Measurements from ENCODE around the gene ENPP7.

The ENPP7 gene

DNA sequence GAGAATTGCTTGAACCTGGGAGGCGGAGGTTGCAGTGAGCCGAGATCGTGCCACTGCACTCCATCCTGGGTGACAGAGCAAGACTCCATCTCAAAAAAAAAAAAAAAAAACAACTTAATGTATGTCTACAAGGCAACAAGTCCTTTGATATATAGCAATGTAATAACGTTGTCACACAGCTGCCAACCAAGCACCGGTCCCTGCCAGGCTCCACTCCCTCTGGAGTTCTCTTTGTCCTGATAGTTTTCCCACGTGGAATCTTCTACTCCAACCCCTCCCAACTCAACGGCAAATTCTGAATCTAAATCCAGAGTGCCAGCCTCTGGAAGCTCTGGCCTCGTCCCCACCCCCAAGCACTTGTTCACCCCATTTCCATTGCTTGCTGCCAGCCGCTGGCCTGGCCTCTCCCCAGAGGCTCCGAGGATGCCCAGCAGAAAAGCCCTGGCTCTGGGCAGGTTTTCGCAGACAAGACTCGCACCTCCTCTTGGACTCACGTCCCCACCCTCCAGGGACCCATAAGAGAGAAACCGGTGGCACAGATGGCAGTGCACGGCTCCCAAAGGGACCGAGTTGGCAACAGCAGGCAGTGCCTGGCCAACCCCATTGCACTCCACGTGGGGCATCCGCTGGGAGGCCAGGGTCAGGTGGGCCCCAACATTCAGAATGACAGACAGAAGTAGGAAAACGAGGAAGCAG is 31.3 kb downstream of the ENPP7 start:
- Histone ChIP-seq H3K9me3 (ENCODE audit: insufficient read depth, low read length) (no peaks in the 10 kb centered on the region), H4K20me1 (ENCODE audit: insufficient read depth, low read length) (no peaks in the 10 kb centered on the region), H3K4me2 (ENCODE audit: low read length) (peak overlapping the region; percentile 51), H3K27me3 (ENCODE audit: low read depth, low read length) (peaks cover 4% of the 10 kb centered on the region; the same call in 1 of the 2 replicates), H2AFZ (ENCODE audit: low read depth, low read length) (peak overlapping the region; percentile 22; the same call in 1 of the 2 replicates), H3K4me1 (ENCODE audit: low read length) (peaks cover 12% of the 10 kb centered on the region), H3K9ac (ENCODE audit: low read length) (no peak overlapping the region), H3K79me2 (ENCODE audit: low read length) (no peaks in the 10 kb centered on the region), H3K36me3 (replicated peaks; ENCODE audit: low read depth, low read length) (no peaks in the 10 kb centered on the region), H3K27ac (ENCODE audit: low read length) (no peak overlapping the region), H3K4me3 (ENCODE audit: low read length) (0 out of 2 replicates have a peak overlapping the region, but pooled peaks have one; percentile 4)
- TF ChIP-seq, protein P1, sequence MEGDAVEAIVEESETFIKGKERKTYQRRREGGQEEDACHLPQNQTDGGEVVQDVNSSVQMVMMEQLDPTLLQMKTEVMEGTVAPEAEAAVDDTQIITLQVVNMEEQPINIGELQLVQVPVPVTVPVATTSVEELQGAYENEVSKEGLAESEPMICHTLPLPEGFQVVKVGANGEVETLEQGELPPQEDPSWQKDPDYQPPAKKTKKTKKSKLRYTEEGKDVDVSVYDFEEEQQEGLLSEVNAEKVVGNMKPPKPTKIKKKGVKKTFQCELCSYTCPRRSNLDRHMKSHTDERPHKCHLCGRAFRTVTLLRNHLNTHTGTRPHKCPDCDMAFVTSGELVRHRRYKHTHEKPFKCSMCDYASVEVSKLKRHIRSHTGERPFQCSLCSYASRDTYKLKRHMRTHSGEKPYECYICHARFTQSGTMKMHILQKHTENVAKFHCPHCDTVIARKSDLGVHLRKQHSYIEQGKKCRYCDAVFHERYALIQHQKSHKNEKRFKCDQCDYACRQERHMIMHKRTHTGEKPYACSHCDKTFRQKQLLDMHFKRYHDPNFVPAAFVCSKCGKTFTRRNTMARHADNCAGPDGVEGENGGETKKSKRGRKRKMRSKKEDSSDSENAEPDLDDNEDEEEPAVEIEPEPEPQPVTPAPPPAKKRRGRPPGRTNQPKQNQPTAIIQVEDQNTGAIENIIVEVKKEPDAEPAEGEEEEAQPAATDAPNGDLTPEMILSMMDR (IDR thresholded peaks at IDR 0.05; ENCODE audit: low read depth, low read length): no peak
- no peak for TF ChIP-seq EZH2phosphoT487 (IDR thresholded peaks at IDR 0.05; ENCODE audit: low read depth)

DNA sequence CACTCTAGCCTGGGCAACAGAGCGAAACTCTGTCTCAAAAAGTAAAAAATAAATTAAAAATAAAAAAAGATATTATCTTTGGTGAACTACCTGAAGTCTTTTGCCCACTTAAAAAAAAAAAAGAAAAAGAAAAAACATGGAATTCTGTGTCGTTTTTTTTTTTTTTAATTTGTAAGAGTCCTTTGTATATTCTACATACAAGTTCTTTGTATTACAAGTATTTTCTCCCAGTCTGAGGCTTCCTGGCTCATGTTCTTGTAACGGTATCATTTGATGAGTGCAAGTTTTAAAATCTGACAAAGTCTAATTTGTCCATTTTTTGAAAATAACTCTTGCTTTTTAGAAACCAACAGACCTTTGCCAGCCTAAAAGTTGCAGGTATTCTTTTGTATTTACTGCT is 35.0 kb downstream of the ENPP7 start:
- H3K79me2 ChIP-seq (ENCODE audit: low read length): no peaks in the 10 kb centered on the region
- no peak for TF ChIP-seq EZH2phosphoT487 (IDR thresholded peaks at IDR 0.05; ENCODE audit: low read depth)
- TF ChIP-seq, protein P1 (IDR thresholded peaks at IDR 0.05; ENCODE audit: low read depth, low read length): no peak
- no peak overlapping the region for H2AFZ ChIP-seq (ENCODE audit: low read depth, low read length)
- H3K9me3 ChIP-seq (ENCODE audit: insufficient read depth, low read length): no peaks in the 10 kb centered on the region
- no peaks in the 10 kb centered on the region for H3K36me3 ChIP-seq (replicated peaks; ENCODE audit: low read depth, low read length)
- H3K4me1 ChIP-seq (ENCODE audit: low read length): peaks cover 12% of the 10 kb centered on the region
- H3K4me2 ChIP-seq (ENCODE audit: low read length): no peak overlapping the region
- no peak overlapping the region for H3K27ac ChIP-seq (ENCODE audit: low read length)
- peaks cover 4% of the 10 kb centered on the region; the same call in 1 of the 2 replicates for H3K27me3 ChIP-seq (ENCODE audit: low read depth, low read length)
- H3K4me3 ChIP-seq (ENCODE audit: low read length): no peak overlapping the region
- H4K20me1 ChIP-seq (ENCODE audit: insufficient read depth, low read length): no peaks in the 10 kb centered on the region
- H3K9ac ChIP-seq (ENCODE audit: low read length): no peak overlapping the region

DNA sequence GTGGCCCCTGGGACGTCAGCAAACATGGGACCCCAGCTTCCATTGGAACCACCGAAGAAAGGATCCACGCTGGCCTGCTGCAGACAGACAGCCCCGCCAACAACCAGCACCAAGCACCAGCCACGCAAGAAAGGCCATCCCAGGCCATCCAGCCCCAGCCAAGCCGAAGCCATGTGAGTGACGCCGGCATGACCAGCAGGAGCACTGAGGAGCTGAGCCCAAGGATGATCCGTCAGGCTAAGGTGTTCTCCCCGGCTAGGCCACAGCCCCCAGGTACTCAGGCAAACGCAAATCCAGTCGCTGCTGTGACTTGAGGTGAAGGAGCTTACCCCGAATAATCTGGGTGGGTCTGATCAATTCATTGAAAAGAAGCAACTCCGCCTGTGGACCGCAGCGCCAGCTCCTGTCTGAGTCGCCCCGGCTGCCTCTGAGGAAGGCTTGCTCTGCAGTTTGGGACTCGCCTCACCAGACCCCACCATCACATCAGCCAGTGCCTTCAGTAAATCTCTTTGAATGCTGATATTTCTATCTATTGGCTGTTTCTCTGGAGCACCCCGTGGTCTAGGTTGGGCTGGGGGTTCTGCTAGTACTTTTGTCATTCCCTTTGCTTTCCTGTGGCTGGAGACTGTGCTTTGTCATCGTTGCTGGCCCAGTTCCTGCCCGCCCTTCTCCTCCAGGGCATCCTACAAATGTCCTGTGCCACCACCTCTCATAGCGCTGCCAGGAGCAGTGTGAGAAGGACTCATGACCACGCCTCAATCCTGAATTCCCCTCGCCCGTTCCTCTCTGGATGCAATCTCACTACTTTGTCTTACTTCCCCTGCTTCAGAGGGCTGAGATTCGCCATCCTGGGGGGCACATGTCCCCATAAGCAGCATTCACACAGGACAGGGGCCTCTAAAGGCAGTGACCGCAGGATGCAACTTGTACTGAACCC is 39.1 kb downstream of the ENPP7 start:
- Histone ChIP-seq H3K9me3 (ENCODE audit: insufficient read depth, low read length) (no peaks in the 10 kb centered on the region), H3K4me3 (ENCODE audit: low read length) (no peak overlapping the region), H3K4me2 (ENCODE audit: low read length) (no peak overlapping the region)

More for the DNA sequence above, 39.1 kb downstream of the ENPP7 start:
- Histone ChIP-seq H3K27ac (ENCODE audit: low read length) (no peak overlapping the region), H3K36me3 (replicated peaks; ENCODE audit: low read depth, low read length) (no peaks in the 10 kb centered on the region), H2AFZ (ENCODE audit: low read depth, low read length) (no peak overlapping the region), H3K27me3 (ENCODE audit: low read depth, low read length) (peaks cover 14% of the 10 kb centered on the region), H3K9ac (ENCODE audit: low read length) (no peak overlapping the region), H4K20me1 (ENCODE audit: insufficient read depth, low read length) (no peaks in the 10 kb centered on the region), H3K4me1 (ENCODE audit: low read length) (no peaks in the 10 kb centered on the region), H3K79me2 (ENCODE audit: low read length) (no peaks in the 10 kb centered on the region)
- no peak for TF ChIP-seq EZH2phosphoT487 (IDR thresholded peaks at IDR 0.05; ENCODE audit: low read depth)
- TF ChIP-seq, protein P1 (IDR thresholded peaks at IDR 0.05; ENCODE audit: low read depth, low read length): no peak
